Kasumi-1 (cell line): Measurements from ENCODE around the gene GPR84.
A peak's percentile ranks its signal among the peaks of the same experiment; 100 is the strongest.
"Not testable (repeated sequence)": the region's sequence is repeated elsewhere in the genome, so short reads cannot be mapped to it uniquely, and the experiment has no call there.

Experiments used
- DNase-seq, 2 experiments: peaks; one replicate each; lab custom pipeline; 2025; lab: John Stamatoyannopoulos, UW

The GPR84 gene

GRCh38 chr12:54356228-54356627, 8.1 kb downstream of the GPR84 start:
- DNase-seq = no peak

GRCh38 chr12:54355104-54355815, 9.0 kb downstream of the GPR84 start:
- DNase-seq = no peak

- not testable (repeated sequence) for DNase-seq
Measured at GRCh38 chr12:54354271-54354670, 10.0 kb downstream of the GPR84 start.

- DNase-seq = no peak
Measured at GRCh38 chr12:54352891-54353874, 11.1 kb downstream of the GPR84 start.

GRCh38 chr12:54352022-54352531, 12.2 kb downstream of the GPR84 start:
- DNase-seq = no peak

- DNase-seq = no peak
Measured at GRCh38 chr12:54351341-54351740, 12.9 kb downstream of the GPR84 start.

GRCh38 chr12:54350743-54351142, 13.5 kb downstream of the GPR84 start:
- DNase-seq = no peak

- no peak for DNase-seq
Measured at GRCh38 chr12:54349679-54350078, 14.6 kb downstream of the GPR84 start.

- DNase-seq = no peak
Measured at GRCh38 chr12:54349036-54349435, 15.2 kb downstream of the GPR84 start.

- DNase-seq = no peak
Measured at GRCh38 chr12:54341378-54342300, 22.6 kb downstream of the GPR84 start.

GRCh38 chr12:54340846-54341245, 23.4 kb downstream of the GPR84 start:
- no peak for DNase-seq

- no peak for DNase-seq
Measured at GRCh38 chr12:54338698-54339296, 25.5 kb downstream of the GPR84 start.

GRCh38 chr12:54337854-54338650, 26.2 kb downstream of the GPR84 start:
- DNase-seq = no peak

- peak; percentile 18 to 34 for DNase-seq
Measured at GRCh38 chr12:54337280-54337842, 26.9 kb downstream of the GPR84 start.

- DNase-seq = no peak
Measured at GRCh38 chr12:54333420-54334034, 30.8 kb downstream of the GPR84 start.

- DNase-seq = no peak
Measured at GRCh38 chr12:54331461-54331860, 32.8 kb downstream of the GPR84 start.

- no peak for DNase-seq
Measured at GRCh38 chr12:54330442-54330841, 33.8 kb downstream of the GPR84 start.

- DNase-seq = no peak
Measured at GRCh38 chr12:54329759-54330158, 34.5 kb downstream of the GPR84 start.

GRCh38 chr12:54328595-54329337, 35.5 kb downstream of the GPR84 start:
- DNase-seq = no peak
